HG03103 (cell line): ENCODE measurements around the gene KHDC3L.

ENCODE experiments used
- ATAC-seq: cut with Tn5 transposase; IDR thresholded peaks from one replicate; pipeline ENCODE4 v1.9.1; 2021; ENCODE audit warnings: low read depth; ENCODE audit not compliant: unreplicated experiment

KHDC3L gene

DNA sequence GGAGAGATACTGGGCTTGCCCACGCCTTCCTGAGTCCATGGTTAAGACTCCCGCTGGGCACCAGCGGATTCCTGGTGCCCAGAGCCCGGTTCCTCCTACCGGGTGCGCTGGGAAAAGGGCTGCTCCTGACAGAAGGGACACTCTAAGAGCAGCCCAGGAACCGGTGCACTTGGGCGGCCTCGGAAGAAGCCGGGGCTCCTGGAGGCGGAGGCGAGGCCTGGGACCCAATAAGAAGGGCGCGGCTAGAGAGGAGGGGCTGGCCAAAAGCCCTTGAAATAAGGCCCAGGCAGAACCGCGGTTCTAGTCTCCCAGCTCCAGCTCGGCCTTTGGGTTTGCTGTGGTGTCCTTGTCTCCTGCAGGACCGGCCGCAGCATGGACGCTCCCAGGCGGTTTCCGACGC lies at the start of gene KHDC3L:
KHDC3L (plus strand) TSS at position 301 of the 400 bp plus-strand sequence; CDS start at position 373, 72 bp downstream.
- ATAC-seq = no peak

- ATAC-seq = no peak
These were observed 47.6 kb upstream of the KHDC3L start for GRCh38 chr6:73314577-73315492.

DNA sequence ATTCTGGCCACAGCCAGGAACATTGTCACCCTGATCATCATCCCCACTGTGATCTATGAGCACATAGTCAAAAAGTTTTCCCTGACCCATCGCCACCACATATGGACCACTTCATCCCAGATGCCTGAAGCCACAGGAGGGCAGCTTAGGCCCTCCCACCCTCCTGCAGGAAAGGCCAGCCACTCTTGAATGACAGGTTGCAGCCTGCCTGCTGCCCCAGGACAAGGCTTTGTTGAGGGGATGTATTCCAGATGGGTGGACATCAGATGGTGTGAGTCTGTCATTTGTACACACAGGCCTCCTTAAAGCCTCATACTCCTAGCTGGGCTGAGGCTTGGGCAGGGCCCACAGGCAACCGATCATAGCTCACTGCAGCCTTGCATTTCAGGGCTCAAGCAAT lies 39.1 kb upstream of the KHDC3L start:
- no peak for ATAC-seq

DNA sequence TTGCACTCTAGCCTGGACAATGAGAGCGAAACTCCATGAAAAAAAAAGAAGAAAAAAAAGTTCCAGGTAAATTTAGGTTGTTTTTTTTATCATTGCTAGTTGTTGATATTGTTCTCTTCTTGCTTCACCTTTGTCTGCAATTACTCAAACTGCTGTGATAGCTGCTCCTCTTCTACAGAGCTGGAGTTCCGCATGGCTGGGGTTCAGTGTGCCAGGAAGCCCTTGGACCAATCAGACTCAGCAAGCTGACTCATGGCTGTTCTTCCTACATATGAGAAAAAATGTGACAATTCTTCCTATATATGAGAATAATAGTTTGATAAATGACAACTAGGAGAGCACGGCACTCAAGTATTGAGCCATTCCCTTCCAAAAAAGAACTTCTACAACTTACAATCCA lies 36.8 kb upstream of the KHDC3L start:
- no peak for ATAC-seq

- no peak for ATAC-seq
These were observed 33.7 kb upstream of the KHDC3L start for GRCh38 chr6:73328790-73329189.

DNA sequence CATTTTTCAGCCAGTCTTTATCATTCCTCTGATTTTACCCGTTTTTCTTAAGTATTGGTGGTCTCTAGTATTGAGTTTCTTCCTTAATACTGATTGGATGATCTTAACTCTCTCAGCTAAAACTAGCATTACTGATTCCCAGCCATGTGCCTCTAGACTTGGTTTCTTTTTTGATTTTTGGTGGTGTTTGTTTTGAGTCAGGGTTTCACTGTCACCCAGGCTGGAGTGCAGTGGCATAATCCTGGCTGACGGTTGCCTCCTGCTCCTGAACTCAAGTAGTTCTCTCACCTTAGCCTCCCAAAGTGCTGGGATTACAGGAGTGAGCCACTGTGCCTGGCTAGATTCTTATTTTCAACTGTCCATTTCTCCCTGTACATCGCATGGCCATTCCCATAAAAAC lies 33.3 kb upstream of the KHDC3L start:
- peak; percentile 64 for ATAC-seq

DNA sequence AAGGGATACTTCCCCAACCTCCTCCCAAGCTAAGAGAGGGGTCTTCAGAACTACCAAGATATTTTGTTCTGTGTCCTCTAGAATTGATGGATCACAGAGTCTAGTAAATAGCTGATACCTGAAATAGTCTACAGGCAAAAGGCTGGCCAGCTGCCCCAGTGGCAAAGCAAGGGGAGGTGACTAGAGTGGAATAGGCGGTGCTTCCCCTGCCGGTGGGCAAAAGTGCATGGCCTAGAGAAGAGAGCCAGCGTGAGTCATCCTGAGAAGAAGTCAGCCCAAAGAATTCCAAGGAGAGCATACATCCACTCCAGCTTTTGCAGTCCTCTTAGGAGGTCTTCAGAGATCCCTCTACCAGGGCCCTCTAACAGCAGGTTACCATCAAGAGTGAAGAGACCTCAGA lies 23.1 kb upstream of the KHDC3L start:
- ATAC-seq = no peak

GRCh38 chr6:73340048-73340447 lies 22.4 kb upstream of the KHDC3L start:
- ATAC-seq = no peak

GRCh38 chr6:73341335-73341734 lies 21.1 kb upstream of the KHDC3L start:
- no peak for ATAC-seq

GRCh38 chr6:73342174-73342573 lies 20.3 kb upstream of the KHDC3L start:
- ATAC-seq = no peak

DNA sequence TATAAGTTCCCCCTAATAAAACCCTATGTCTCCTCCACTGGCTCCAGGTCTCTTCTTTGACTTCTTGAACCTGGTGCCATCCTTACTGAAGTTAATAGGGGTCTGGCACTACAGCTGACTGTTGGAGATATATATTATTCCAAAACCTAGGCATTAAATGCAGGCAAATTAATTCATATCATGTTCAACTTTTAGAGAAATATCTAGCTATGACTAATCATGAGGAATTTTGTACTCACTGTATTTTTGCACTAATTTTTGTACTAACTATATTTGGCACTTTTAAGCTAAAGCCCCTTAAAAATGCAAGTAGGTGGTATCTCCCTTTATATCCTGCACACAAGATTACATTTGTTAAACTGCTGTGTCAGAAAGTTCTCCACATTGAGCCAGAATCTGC lies 19.3 kb upstream of the KHDC3L start:
- no peak for ATAC-seq

DNA sequence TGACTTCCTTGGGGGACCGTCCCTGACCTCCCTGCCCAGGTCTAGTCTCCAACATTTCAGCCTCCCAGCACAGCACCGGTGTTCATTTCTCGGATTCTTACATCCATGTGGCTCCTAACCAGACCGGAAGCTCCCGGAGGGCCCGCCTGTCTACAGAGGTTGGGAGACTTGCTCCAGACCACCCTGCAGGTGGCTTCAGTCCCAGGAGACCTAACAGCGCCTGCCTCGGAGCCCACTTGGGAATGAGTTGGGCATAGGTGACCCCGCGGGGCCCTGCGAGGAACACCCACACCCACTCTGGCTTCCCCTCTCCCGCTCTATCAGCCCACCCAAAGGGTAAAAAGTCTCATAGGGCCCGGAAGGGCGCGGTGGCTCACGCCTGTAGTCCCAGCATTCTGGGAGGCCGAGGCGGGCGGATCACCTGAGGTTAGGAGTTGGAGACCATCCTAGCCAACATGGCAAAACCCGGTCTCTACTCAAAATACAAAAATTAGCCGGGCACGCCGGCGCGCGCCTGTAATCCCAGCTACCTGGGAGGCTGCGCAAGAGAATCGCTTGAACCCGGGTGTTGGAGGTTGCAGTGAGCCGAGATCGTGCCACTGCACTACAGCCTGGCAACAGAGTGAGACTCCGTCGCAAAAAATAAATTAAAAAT lies 13.8 kb upstream of the KHDC3L start:
- no peak for ATAC-seq

DNA sequence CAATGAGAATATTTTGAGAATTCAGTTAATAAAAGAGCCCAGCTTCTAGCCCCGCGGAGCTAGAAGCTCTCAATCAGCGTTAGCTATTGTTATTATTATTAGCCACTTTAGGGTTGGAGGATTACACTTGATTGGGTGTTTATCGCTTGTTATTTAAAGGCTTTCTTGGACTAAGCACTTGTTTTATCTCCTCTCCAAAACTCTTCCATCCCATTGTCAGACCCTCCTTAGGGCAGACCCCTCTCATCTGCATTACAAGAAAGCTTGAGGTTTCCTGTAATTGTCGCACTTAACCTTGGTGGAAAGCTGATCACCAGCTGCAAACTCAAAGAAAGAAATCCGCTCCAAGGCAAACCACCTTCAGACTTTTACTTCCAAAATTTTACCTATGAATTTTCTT lies 13.1 kb upstream of the KHDC3L start:
- no peak for ATAC-seq

DNA sequence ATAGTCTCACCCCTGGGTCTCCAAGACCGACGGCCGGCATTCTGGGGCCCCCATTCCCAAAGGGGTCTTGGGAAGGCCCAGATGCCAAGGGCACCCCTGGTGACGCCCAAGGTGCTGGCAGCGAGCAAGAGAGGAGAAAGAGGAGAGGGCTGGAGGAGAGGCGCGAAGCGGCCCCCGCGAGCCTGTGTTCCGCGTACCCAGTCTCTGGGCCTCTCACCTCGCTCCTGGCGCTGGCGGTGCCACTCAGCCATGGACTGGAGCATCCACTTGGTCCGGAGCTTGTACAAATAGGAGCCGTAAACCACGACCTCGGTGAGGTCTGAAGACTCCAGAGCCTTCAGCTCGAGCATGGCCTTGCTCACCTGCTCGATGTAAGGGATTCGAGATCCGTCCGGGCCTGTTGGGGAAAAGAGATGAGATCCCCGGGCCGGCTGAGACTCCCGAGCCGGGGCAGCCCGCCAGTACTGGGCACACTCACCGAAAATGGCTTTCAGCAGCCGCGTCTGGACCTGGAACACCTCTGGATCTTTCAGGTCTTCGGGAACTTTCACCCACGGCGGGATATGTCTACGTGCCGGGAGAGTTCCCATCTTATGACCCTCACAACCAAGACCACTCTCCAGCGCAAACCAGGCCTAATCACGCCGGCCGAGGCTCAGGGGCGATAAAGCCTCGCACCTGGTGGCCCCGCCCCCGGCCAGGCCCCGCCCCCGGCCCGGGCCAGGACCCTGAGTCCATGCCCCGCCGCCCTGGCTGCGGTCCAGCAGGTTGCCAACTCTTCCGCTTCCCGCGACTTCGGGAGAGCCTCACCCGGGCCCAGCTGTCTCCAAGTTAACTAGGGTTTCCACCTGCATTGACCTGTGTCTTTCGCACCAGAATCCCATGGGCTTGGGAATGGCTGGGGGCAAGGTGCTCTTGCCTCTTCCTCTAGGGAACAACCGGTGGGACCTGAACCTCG lies 8.5 kb upstream of the KHDC3L start, which contains the start of gene DPPA5:
DPPA5 (minus strand) TSS at position 641 of the 958 bp plus-strand sequence; CDS start at position 590, 51 bp downstream.
- ATAC-seq = no peak

- ATAC-seq = no peak
These were observed 545 bp downstream of the KHDC3L start for GRCh38 chr6:73362869-73363536.

GRCh38 chr6:73363537-73363875 lies 1.0 kb downstream of the KHDC3L start:
- ATAC-seq = no peak

- no peak for ATAC-seq
These were observed 1.7 kb downstream of the KHDC3L start for GRCh38 chr6:73364121-73364520.

GRCh38 chr6:73364549-73364948 lies 2.1 kb downstream of the KHDC3L start:
- ATAC-seq = no peak

DNA sequence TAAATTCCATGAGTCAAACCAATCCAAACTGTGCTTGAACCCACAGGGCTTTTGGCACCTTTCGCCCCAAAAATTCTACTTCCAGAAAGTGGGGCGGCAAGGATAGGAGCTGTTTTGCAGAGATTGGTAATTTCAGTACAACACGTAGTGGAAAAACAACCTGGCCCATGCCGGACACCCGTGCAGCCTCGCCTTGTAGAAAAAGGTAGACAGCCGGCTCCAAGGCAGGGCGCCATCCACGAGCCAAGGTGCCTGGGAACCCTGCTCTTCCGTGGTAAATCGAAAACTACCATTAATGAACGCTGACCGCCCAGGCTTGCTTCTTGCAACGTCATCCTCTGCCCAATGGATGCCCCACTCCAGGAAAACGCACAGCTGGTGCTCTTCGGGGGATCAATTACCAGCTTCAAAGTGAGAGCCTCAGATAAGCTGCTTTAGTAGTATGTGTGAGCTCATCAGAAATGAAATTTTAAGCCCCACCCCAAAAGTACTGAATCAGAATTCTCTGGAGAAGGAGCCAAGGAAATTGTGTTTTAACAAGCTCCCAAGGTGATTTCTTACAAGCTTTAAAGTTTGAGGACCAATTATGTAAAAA lies 5.4 kb downstream of the KHDC3L start:
- ATAC-seq = no peak

GRCh38 chr6:73368675-73369074 lies 6.2 kb downstream of the KHDC3L start:
- no peak for ATAC-seq
